SK-N-SH (cell line): ENCODE results near the gene PLEKHG3. TPM values are rescaled to one million over a fixed set of nuclear protein-coding genes. Genes with fewer than 3 reads are reported as not detected.

Source experiments
- CTCF ChIA-PET: fragments of 300-600, 350-600 bp; formaldehyde crosslinking; extraction: SDS; loops from one replicate; lab custom pipeline; 2021; lab: Yijun Ruan, JAX
- POLR2A ChIA-PET: fragments of 350-600 bp; sonication (Branson Sonifier 250); formaldehyde crosslinking; extraction: SDS; loops from one replicate; lab custom pipeline; 2020; ENCODE audit warnings: antibody characterized with exemption, inconsistent platforms; lab: Yijun Ruan, JAX
- DNase-seq: peaks from one replicate; pipeline ENCODE4 v3.0.0; 2012
- H2AFZ ChIP-seq: fragments of 200-600 bp; sonication (generic); 2 replicates; pipeline ENCODE4 v1.8.1; 2016; ENCODE audit warnings: antibody characterized with exemption, mild to moderate bottlenecking, low read depth
- H3F3A ChIP-seq: fragments of 200-600 bp; sonication (generic); replicated peaks from 2 replicates; pipeline ENCODE3; 2016; ENCODE audit warnings: antibody characterized with exemption, mild to moderate bottlenecking; ENCODE audit not compliant: insufficient read depth
- H3K27ac ChIP-seq, 2 experiments: fragments of 200-500 bp in 1 of 2; fragments of 200-600 bp in 1 of 2; sonication (Bioruptor generic) in 1 of 2; sonication (generic), shearing (Covaris generic) in 1 of 2; 2 replicates each; pipeline versions ENCODE4 v1.5.1 to v1.6.1; 2014 to 2016; ENCODE audit warnings: low read depth in 2 of 2, inconsistent platforms in 1 of 2, low read length in 1 of 2, mild to moderate bottlenecking in 1 of 2, mixed read lengths in 1 of 2
- H3K27me3 ChIP-seq: fragments of 200-600 bp; sonication (generic), shearing (Covaris generic); 2 replicates; pipeline ENCODE4 v1.6.1; 2016; ENCODE audit warnings: mixed run types; ENCODE audit not compliant: insufficient read depth
- H3K36me3 ChIP-seq, 2 experiments: fragments of 200-500 bp in 1 of 2; fragments of 200-600 bp in 1 of 2; sonication (Bioruptor generic) in 1 of 2; sonication (generic) in 1 of 2; replicated peaks in 1 of 2; 2 replicates each; pipeline versions ENCODE3 to v1.5.1; 2014 to 2016; ENCODE audit warnings: low read length in 1 of 2, mild to moderate bottlenecking in 1 of 2; ENCODE audit not compliant: insufficient read depth in 2 of 2, control insufficient read depth in 1 of 2
- H3K4me1 ChIP-seq, 2 experiments: fragments of 200-500 bp in 1 of 2; fragments of 200-600 bp in 1 of 2; sonication (Bioruptor generic) in 1 of 2; sonication (generic), shearing (Covaris generic) in 1 of 2; 2 replicates each; pipeline versions ENCODE4 v1.5.1 to v1.6.1; 2014 to 2016; ENCODE audit warnings: low read depth in 1 of 2, low read length in 1 of 2, mixed run types in 1 of 2; ENCODE audit not compliant: insufficient read depth in 2 of 2, control insufficient read depth in 1 of 2
- H3K4me2 ChIP-seq: fragments of 200-600 bp; sonication (generic), shearing (Covaris generic); 2 replicates; pipeline ENCODE4 v1.6.1; 2017; ENCODE audit warnings: mixed run types
- H3K4me3 ChIP-seq, 2 experiments: fragments of 200-500 bp in 1 of 2; fragments of 200-600 bp in 1 of 2; sonication (Bioruptor generic) in 1 of 2; sonication (generic), shearing (Covaris generic) in 1 of 2; 2 replicates each; pipeline versions ENCODE4 v1.5.1 to v1.8.1; 2014 to 2016; ENCODE audit warnings: low read depth in 2 of 2, inconsistent platforms in 1 of 2, low read length in 1 of 2, mild to moderate bottlenecking in 1 of 2, mixed read lengths in 1 of 2, moderate library complexity in 1 of 2
- H3K79me2 ChIP-seq: fragments of 200-600 bp; sonication (generic); 2 replicates; pipeline ENCODE4 v1.8.1; 2017; ENCODE audit warnings: mild to moderate bottlenecking; ENCODE audit not compliant: insufficient read depth
- H3K9ac ChIP-seq: fragments of 200-600 bp; sonication (generic); 2 replicates; pipeline ENCODE4 v1.6.1; 2017; ENCODE audit warnings: mixed run types
- H3K9me2 ChIP-seq: fragments of 200-600 bp; sonication (generic); 2 replicates; pipeline ENCODE4 v1.6.1; 2017; ENCODE audit warnings: mixed run types
- H3K9me3 ChIP-seq: fragments of 200-600 bp; sonication (generic); 2 replicates; pipeline ENCODE4 v1.6.1; 2017; ENCODE audit warnings: mixed run types, mild to moderate bottlenecking, moderate library complexity
- H4K20me1 ChIP-seq: fragments of 200-600 bp; sonication (generic); 2 replicates; pipeline ENCODE4 v1.6.1; 2017; ENCODE audit warnings: mild to moderate bottlenecking, mixed run types; ENCODE audit not compliant: insufficient read depth
- EP300 ChIP-seq, 2 experiments: IDR thresholded peaks; 2 replicates each; pipeline versions ENCODE4 v1.4.0 to v1.6.1; 2012; ENCODE audit warnings: borderline replicate concordance in 1 of 2, low read depth in 1 of 2, low read length in 1 of 2
- EZH2phosphoT487 ChIP-seq: fragments of 200-600 bp; sonication (generic); IDR thresholded peaks from 2 replicates; pipeline ENCODE4 v1.6.1; 2017; ENCODE audit warnings: low read depth, mixed run types, mild to moderate bottlenecking, antibody characterized with exemption, moderate library complexity, borderline replicate concordance
- FOSL2 ChIP-seq: IDR thresholded peaks from 2 replicates; pipeline ENCODE4 v1.4.0; 2012; ENCODE audit warnings: low read depth, mild to moderate bottlenecking, moderate library complexity, borderline replicate concordance
- FOXM1 ChIP-seq: IDR thresholded peaks from 2 replicates; pipeline ENCODE4 v1.4.0; 2012; ENCODE audit warnings: low read depth, mild to moderate bottlenecking
- GABPA ChIP-seq: IDR thresholded peaks from 2 replicates; pipeline ENCODE4 v1.4.0; 2012; ENCODE audit warnings: low read depth, mild to moderate bottlenecking
- GATA2 ChIP-seq: sonication (generic); formaldehyde crosslinking; IDR thresholded peaks from 2 replicates; pipeline ENCODE4 v1.5.0; 2020; ENCODE audit warnings: mild to moderate bottlenecking, missing genetic modification reagents
- MAX ChIP-seq: IDR thresholded peaks from 2 replicates; pipeline ENCODE4 v1.4.0; 2012; ENCODE audit warnings: low read depth
- MXI1 ChIP-seq: IDR thresholded peaks from 2 replicates; pipeline ENCODE4 v1.6.1; 2012; ENCODE audit warnings: mild to moderate bottlenecking, low read depth, low read length, improper control_type of control experiment
- NFIC ChIP-seq: IDR thresholded peaks from 2 replicates; pipeline ENCODE4 v1.4.0; 2012; ENCODE audit warnings: borderline replicate concordance
- NRF1 ChIP-seq: IDR thresholded peaks from 2 replicates; pipeline ENCODE4 v1.6.1; 2012; ENCODE audit warnings: low read depth, mild to moderate bottlenecking, low read length
- POLR2AphosphoS5 ChIP-seq: IDR thresholded peaks from 2 replicates; pipeline ENCODE4 v1.6.1; 2012; ENCODE audit warnings: low read depth, low read length
- RCOR1 ChIP-seq: fragments of 150-350 bp; IDR thresholded peaks from 2 replicates; pipeline ENCODE4 v1.6.1; 2017; ENCODE audit warnings: antibody characterized with exemption, low read length
- REST ChIP-seq: IDR thresholded peaks from 2 replicates; pipeline ENCODE4 v1.6.1; 2012; ENCODE audit warnings: mild to moderate bottlenecking, low read depth, low read length, moderate library complexity
- RFX5 ChIP-seq: IDR thresholded peaks from 2 replicates; pipeline ENCODE4 v1.6.1; 2012; ENCODE audit warnings: mild to moderate bottlenecking, improper control_type of control experiment, low read length
- SIN3A ChIP-seq: IDR thresholded peaks from 2 replicates; pipeline ENCODE4 v1.6.1; 2012; ENCODE audit warnings: low read depth, mild to moderate bottlenecking, low read length, moderate library complexity, borderline replicate concordance
- TAF1 ChIP-seq: IDR thresholded peaks from 2 replicates; pipeline ENCODE4 v1.6.1; 2012; ENCODE audit warnings: low read depth, mild to moderate bottlenecking, low read length, moderate library complexity, borderline replicate concordance
- TEAD4 ChIP-seq: IDR thresholded peaks from 2 replicates; pipeline ENCODE4 v1.4.0; 2012; ENCODE audit warnings: mild to moderate bottlenecking, borderline replicate concordance; ENCODE audit not compliant: insufficient read depth
- USF1 ChIP-seq: IDR thresholded peaks from 2 replicates; pipeline ENCODE4 v1.4.0; 2012; ENCODE audit warnings: low read depth, borderline replicate concordance
- YY1 ChIP-seq: IDR thresholded peaks from 2 replicates; pipeline ENCODE4 v1.4.0; 2012; ENCODE audit warnings: low read depth, mild to moderate bottlenecking
- WGBS: methylation state at CpG from one replicate; pipeline ENCODE4 v1.1.6; 2017; ENCODE audit warnings: low lambda C conversion rate; 5-methylcytosine and 5-hydroxymethylcytosine counted together
- polyA plus RNA-seq, 3 experiments: library from polyadenylated mRNA; depleted of rRNA; stranded (reverse); fragments of >200 nt; gene quantifications; 2 replicates each; pipeline ENCODE4 v1.2.3, GENCODE V29; 2012

The PLEKHG3 gene
- polyA plus RNA-seq, 1 of the 3 experiments (the other 2 are of a cell fraction), result 5.1 TPM

GRCh38 chr14:64673316-64673715 lies 30.9 kb upstream of the PLEKHG3 start:
- no peak for DNase-seq
- Histone ChIP-seq H3K79me2 (no peaks in the 10 kb centered on the region), H3K4me3 (no peak overlapping the region), H3K9me2 (no peaks in the 10 kb centered on the region), H3F3A (no peaks in the 10 kb centered on the region), H3K9ac (no peak overlapping the region), H3K36me3 (no peaks in the 10 kb centered on the region), H3K27me3 (no peaks in the 10 kb centered on the region), H3K9me3 (no peaks in the 10 kb centered on the region), H4K20me1 (no peaks in the 10 kb centered on the region), H3K27ac (no peak overlapping the region), H3K4me1 (no peaks in the 10 kb centered on the region; a peak in 1 of 4 replicates), H3K4me2 (no peak overlapping the region), H2AFZ (no peak overlapping the region)
- POLR2A ChIA-PET, result no interaction called here
- TF ChIP-seq FOSL2, result no peak
- no peak for TF ChIP-seq TAF1
- TF ChIP-seq MAX, result no peak
- no peak for TF ChIP-seq EP300 (IDR thresholded peaks at IDR 0.05; ENCODE audit: borderline replicate concordance in 1 of 2, low read depth in 1 of 2, low read length in 1 of 2)
- no peak for TF ChIP-seq POLR2AphosphoS5
- TF ChIP-seq REST, result no peak
- TF ChIP-seq TEAD4, result no peak
- TF ChIP-seq NFIC, result no peak
- TF ChIP-seq GABPA, result no peak
- no peak for TF ChIP-seq FOXM1
- no peak for TF ChIP-seq GATA2 (CRISPR knock-in tag)
- TF ChIP-seq SIN3A, result no peak
- no peak for TF ChIP-seq EZH2phosphoT487
- no peak for TF ChIP-seq YY1
- TF ChIP-seq RCOR1, result no peak
- TF ChIP-seq MXI1, result no peak
- TF ChIP-seq NRF1, result no peak
- TF ChIP-seq RFX5, result no peak
- no peak for TF ChIP-seq USF1
- WGBS, result 92% methylated on average over 8 of the region's 8 CpGs
- CTCF ChIA-PET, result interaction anchor here (1.1 to 7.3 kb wide), 8 partner anchors 9 to 218 kb away, joined by 4 to 73 read pairs (median 12); no protein-coding TSS in a partner anchor
